ENCODE data around the gene UCHL5.
"Not testable (repeated sequence)": the region's sequence is repeated elsewhere in the genome, so short reads cannot be mapped to it uniquely, and the experiment has no call there.

Gene UCHL5

GRCh38 chr1:193062698-193063463 is 3.7 kb upstream of the UCHL5 start:
- DNase-seq, result no peak

- DNase-seq, result no peak
Observed at GRCh38 chr1:193060938-193061337, 1.8 kb upstream of the UCHL5 start.

DNA sequence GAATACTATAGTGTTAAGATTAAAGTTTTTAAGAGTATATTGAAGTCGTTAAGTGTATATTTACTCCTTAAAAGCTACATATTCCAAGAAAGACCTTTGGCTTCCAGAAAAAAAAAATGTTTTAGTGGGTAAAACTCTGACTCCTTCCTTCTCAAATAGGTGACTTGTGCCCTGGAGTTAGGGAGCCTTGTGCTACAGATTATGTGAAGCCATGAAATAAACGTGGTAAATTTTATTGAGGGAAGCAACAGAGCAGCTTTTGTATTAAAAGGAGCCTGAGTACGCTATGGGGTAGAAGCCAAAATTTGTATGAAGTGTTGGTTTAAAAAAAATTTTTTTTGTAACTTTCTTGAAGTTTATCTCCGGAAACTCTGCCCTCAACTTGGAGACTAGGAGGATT is 1.2 kb upstream of the UCHL5 start:
- DNase-seq, result no peak

DNA sequence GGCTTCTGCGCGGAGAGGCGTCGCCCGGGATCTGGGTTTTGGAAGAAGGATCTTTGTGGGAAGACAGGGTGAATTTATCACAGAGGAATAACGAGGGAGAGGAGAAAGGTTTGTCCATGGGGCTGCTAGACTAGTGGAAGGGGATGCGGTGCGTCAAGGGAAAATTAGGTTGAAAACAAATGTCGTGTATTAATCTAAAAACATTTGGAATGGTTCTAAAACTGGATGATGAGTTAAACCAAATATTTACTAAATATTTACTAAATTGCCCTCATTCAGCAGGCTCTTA is 899 bp upstream of the UCHL5 start:
- no peak for DNase-seq

GRCh38 chr1:193058529-193059281 is 455 bp downstream of the UCHL5 start:
- DNase-seq, result peak; percentile 29

GRCh38 chr1:193054169-193054675 is 4.9 kb downstream of the UCHL5 start:
- DNase-seq, result no peak

- DNase-seq, result not testable (repeated sequence)
Observed at GRCh38 chr1:193048913-193049312, 10.2 kb downstream of the UCHL5 start.

DNA sequence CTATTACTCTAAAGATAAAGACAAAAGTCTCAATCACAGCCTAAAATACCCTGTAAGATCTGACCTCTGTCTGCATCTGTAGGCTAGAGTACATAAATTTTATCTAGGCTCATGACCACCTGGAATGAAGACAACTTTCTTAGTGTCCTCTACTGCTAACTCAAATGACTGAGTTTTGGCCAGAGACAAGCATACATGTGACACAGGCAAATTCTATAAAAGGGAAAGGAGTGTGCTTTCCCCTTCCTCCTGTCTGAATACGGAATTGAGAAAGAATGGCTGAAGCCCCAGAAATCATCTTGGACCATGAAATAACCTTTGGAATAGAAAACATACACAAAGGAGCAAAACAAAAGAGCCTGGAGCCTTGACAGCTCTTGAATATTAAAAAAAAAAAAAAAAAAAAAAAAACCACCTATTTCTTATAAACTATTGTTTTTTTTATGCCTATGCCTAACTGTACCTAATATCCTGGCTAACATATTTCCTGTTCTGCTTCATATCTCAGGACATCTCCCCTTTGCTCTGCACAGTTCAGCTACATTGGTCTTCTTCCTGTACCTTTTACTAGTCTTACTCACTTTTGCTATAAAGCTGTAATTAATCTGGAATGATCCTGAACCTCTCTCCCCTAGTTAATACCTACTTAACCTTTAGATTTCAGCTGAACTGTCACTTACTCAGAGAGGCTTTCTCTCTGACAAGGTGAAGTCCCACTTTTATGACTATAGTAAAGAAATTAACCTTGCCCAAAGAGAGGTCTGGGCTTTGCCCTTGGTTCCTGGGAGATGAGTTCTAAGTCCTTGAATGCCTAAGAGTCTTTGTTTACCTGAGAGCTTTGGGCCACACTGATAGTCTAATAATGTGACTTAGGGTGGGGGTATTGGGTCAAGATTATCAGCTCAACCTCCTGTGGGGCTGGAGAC is 16.1 kb downstream of the UCHL5 start:
- no peak for DNase-seq

DNA sequence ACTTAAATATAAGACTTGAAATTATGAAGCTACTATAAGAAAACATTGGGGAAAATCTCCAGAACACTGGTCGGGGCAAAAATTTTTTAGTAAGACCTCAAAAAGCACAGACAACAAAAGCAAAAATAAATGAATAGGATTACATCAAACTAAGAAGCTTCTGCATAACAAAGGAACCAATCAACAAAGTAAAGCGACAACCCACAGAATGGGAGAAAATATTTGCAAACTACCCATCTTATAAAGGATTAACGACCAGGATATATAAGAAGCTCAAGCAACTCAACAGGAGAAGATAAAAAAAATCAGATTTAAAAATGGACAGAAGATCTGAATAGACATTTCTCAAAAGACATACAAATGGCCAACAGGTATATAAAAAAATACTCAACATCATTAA is 19.1 kb downstream of the UCHL5 start:
- no peak for DNase-seq

GRCh38 chr1:193036337-193037047 is 22.7 kb downstream of the UCHL5 start:
- DNase-seq, result no peak

DNA sequence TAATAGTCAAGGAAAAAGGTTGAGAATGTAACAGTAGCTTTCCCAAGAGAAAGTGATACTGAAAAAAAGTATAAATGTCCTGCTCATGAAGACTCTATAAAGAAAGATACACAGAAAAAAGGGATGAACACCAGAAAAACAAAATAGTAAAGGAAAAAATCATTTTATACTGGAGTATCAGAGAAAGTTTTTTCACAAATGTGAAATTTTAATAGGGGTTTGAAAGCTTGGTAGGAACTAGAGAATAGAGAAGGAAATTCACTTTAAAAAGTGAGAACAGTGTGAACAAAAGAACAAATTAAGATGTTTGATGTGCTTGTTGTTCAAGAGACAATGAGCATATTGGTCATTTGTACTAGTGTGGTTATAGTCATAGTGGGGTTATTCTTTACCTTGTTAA is 25.6 kb downstream of the UCHL5 start:
- no peak for DNase-seq

DNA sequence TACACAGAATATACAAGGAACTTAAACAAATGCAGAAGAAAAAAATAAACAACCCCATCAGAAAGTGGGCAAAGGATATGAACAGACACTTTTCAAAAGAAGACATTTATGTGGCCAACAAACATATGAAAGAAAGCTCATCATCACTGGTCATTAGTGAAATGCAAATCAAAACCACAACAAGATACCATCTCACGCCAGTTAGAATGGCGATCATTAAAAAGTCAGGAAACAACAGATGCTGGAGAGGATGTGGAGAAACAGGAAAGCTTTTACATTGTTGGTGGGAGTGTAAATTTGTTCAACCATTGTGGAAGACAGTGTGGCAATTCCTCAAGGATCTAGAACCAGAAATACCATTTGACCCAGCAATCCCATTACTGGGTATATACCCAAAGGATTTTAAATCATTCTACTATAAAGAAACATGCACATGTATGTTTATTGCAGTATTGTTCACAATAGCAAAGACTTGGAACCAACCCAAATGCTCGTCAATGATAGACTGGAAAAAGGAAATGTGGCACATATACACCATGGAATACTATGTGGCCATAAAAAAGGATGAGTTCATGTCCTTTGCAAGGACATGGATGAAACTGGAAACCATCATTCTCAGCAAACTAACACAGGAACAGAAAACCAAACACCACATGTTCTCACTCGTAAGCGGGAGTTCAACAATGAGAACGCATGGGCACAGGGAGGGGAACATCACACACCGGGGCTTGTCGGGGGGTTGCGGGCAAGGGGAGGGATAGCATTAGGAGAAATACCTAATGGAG is 26.3 kb downstream of the UCHL5 start:
- DNase-seq, result not testable (repeated sequence)

DNA sequence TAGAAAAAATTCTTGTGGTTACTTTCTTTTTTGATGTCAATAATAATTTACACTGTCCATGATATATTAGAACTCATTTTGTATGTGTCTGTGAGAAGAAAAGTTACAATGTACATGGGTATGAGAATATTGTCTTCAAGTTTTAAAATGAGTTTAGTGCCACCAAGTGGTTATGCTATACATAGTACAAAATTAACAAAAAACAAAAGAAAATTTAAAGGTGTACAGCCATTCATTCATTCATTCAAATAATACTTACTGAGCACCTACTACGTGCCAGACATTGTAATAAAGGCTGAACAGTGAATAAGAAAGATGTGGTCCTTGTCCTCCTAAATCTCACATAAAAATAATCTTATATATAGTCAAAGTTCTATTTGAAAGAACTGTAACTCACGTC is 27.7 kb downstream of the UCHL5 start:
- no peak for DNase-seq

DNA sequence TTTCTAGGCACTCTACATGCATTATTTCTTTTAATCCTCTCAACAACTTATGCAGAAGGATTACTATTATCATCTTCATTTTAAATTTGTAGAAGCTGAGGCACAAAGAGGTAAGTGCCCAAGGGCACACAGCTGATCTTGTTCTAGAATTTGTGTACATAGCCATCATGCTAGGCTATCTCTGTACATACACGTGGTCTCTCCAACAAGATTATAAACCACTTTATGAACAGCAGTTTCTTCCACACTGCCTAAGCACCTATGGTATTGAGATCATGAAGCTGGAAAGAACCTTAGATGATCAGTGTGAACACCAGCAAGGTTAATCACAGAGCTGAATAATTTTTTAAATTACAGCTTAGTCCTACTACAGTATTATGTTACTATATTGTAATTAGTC is 28.9 kb downstream of the UCHL5 start:
- no peak for DNase-seq

- no peak for DNase-seq
Observed at GRCh38 chr1:193025218-193025617, 33.9 kb downstream of the UCHL5 start.

DNA sequence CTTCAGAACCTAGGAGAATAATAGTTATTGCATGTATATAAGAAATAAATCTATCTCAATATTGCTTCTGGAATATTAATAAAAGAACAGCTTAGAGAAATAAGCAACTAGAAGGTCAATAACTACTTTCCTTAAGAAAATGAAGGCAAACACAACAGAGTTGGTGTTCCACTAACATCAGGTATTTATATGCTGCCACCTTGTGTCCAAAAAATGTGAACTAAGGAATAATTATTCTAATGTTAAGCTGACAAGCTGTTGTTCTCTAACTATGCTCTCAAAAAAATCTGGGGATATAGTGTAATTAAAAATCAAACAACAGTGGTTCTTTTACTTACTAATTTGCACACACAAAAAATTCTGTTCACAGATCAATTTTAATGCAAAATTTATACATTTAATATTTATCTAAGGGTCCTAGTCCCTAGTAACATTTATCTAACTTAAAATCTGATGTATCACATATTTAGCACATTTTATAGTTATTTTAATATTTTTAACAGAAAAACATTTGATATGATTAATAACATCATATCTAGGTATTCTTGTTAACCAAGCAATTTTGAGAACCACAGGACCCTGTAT is 39.6 kb downstream of the UCHL5 start:
- no peak for DNase-seq

- DNase-seq, result no peak
Observed at GRCh38 chr1:193016788-193017187, 42.4 kb downstream of the UCHL5 start.

DNA sequence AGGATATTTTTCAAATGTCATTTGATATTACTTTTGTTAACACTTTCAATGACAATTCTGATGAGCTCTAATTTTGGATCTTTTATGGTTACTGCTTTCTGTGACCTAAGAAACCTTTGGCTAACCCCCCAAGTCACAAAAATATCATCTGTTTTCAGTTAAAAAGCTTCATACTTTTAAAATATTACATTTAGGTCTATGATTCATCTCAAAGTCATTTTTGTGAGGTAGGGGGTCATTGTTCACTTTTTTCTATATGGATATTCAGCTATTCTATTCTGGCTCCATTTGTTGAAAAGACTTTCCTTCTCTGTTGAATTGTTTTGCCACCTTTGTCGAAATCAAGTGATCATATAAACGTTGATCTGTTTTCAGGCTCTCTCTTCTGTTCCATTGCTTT is 44.8 kb downstream of the UCHL5 start:
- DNase-seq, result no peak

GRCh38 chr1:193013707-193014106 is 45.5 kb downstream of the UCHL5 start:
- no peak for DNase-seq

DNA sequence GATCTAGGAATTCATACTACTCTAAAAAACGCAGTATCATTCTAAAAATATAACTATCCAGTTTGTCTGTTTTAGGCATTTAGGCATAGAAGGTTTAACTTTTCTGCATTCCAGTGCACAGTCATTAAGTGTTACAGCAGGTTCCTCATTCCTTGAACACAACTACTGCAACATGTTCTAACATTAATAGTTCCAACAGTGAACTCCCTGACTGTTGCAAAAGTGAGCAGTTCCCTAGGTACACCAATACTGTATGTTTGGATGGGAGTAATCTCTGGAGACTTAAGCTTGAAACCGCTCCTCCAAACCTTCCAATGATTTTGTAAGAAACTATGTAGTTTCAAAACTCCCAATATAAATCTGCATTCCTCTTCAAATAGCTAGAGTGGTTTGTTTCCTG is 46.2 kb downstream of the UCHL5 start:
- DNase-seq, result no peak

DNA sequence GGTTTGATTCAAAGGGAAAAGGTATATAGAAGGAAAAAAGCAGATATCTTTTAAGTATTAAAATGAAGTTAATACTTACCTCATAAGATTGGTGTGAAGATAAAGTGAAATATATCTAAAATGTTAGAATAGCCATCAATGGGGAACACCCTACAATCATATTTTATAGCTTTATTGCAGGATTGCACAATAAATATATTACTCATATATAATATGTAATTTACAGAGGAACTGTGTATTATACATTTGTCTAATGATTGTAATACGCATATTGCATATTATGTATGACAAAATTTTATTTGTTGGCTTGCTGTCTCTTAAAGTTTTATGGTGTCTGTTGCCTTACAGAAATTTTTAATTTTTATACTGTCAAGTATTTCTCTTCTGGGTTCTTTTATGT is 47.8 kb downstream of the UCHL5 start:
- no peak for DNase-seq

DNA sequence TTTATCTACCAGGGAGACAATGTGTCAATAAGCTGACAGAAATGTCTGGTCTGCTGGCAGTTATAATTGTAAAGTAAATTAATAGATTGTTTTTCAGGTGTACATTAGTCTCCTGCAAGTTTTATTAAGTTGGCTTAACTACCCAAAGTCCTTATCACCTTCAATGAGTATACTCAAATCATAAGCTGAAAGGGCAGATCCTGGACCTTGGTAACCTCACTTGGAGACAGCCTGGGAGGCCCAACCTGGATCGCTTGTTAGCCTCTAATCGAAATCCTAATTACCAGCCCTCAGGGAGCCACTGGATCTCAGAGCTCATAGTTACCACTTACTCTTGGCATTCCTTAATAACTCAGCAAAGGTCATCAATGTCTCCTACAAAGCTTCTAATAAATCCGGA is 49.7 kb downstream of the UCHL5 start:
- DNase-seq, result no peak

All from activated CD4-positive, alpha-beta T cell treated with anti-CD3 and anti-CD28 coated beads for 1 hour (primary cell).